Panc1 (cell line): ENCODE results near the gene SELENOS. TPM values are rescaled to one million over a fixed set of nuclear protein-coding genes. Genes with fewer than 3 reads are reported as not detected.

Source experiments
- ATAC-seq: fragments of 200-7000 bp; cut with Tn5 transposase; 2 replicates; pipeline ENCODE4 v1.9.1; 2020; ENCODE audit warnings: mild to moderate bottlenecking, moderate library complexity
- BruUV-seq: library from RNA; stranded (reverse); fragments of 400-500 nt; replicated peaks from 2 replicates; lab custom pipeline; 2021; lab: Mats Ljungman, UMichigan
- CTCF ChIA-PET: fragments of 300-600 bp; sonication (Branson Sonifier 250); formaldehyde crosslinking; loops from one replicate; lab custom pipeline; 2022; ENCODE audit warnings: antibody characterized with exemption; lab: Charles Lee
- POLR2A ChIA-PET: fragments of 300-600 bp; sonication (Branson Sonifier 250); formaldehyde crosslinking; loops from one replicate; lab custom pipeline; 2022; ENCODE audit warnings: antibody characterized with exemption; lab: Charles Lee
- DNase-seq: peaks from one replicate; pipeline ENCODE4 v3.0.0-alpha.2; 2010; ENCODE audit warnings: low read depth, low spot score
- H3K27ac ChIP-seq: 2 replicates; pipeline ENCODE4 v1.5.1; 2011; ENCODE audit warnings: mild to moderate bottlenecking, low read length, inconsistent platforms
- H3K27me3 ChIP-seq: fragments of 200-500 bp; sonication (Bioruptor generic); 2 replicates; pipeline ENCODE4 v1.6.0; 2014; ENCODE audit warnings: low read length, inconsistent platforms; ENCODE audit not compliant: control insufficient read depth, insufficient read depth
- H3K36me3 ChIP-seq: fragments of 200-500 bp; sonication (Bioruptor generic); 2 replicates; pipeline ENCODE4 v1.5.1; 2014; ENCODE audit warnings: inconsistent platforms, mild to moderate bottlenecking, low read length, moderate library complexity; ENCODE audit not compliant: control insufficient read depth, insufficient read depth
- H3K4me1 ChIP-seq: 2 replicates; pipeline ENCODE4 v1.5.1; 2011; ENCODE audit warnings: inconsistent platforms, mild to moderate bottlenecking, low read length, moderate library complexity; ENCODE audit not compliant: control insufficient read depth, insufficient read depth
- H3K4me3 ChIP-seq, 2 experiments: 2 replicates each; pipeline ENCODE4 v1.5.1; 2011 to 2012; ENCODE audit warnings: low read depth in 2 of 2, low read length in 2 of 2, mild to moderate bottlenecking in 2 of 2, inconsistent platforms in 1 of 2, moderate library complexity in 1 of 2
- H3K9me3 ChIP-seq: fragments of 200-500 bp; sonication (Bioruptor generic); 2 replicates; pipeline ENCODE4 v1.5.1; 2014; ENCODE audit warnings: low read depth, mild to moderate bottlenecking, inconsistent platforms, low read length, moderate library complexity; ENCODE audit not compliant: control insufficient read depth, insufficient read depth
- POLR2AphosphoS5 ChIP-seq: IDR thresholded peaks from 2 replicates; pipeline ENCODE4 v1.6.1; 2012; ENCODE audit warnings: mild to moderate bottlenecking, low read depth, low read length, moderate library complexity
- SIN3A ChIP-seq: IDR thresholded peaks from 2 replicates; pipeline ENCODE4 v1.6.1; 2012; ENCODE audit warnings: low read depth, mild to moderate bottlenecking, low read length, moderate library complexity, borderline replicate concordance; ENCODE audit not compliant: insufficient read depth
- TCF7L2 ChIP-seq: IDR thresholded peaks from 2 replicates; pipeline ENCODE4 v1.6.1; 2011; ENCODE audit warnings: mild to moderate bottlenecking, low read depth, low read length, inconsistent platforms
- in situ Hi-C: cut with HindIII; loops from 2 replicates; pipeline ENCODE4 v1.10.0; 2016; ENCODE audit warnings: low sequenced_read_pairs, low pct_unique_long_range_greater_than_20kb
- intact Hi-C: fragments of 100-400 bp; cut with micrococcal nuclease; formaldehyde crosslinking; loops from one replicate; pipeline ENCODE4 v1.10.0; 2022; ENCODE audit not compliant: unreplicated experiment
- total RNA-seq: library from RNA; stranded (reverse); gene quantifications from one replicate; pipeline ENCODE4 v1.2.1, GENCODE V29; 2021; ENCODE audit not compliant: unreplicated experiment
- TF ChIP-seq, protein P1 (sequence below), 2 experiments: IDR thresholded peaks; 2 replicates each; pipeline ENCODE4 v1.6.1; 2011 to 2012; ENCODE audit warnings: low read depth in 2 of 2, control low read depth in 1 of 2, low read length in 1 of 2, mild to moderate bottlenecking in 1 of 2, moderate library complexity in 1 of 2; ENCODE audit not compliant: insufficient read depth in 1 of 2
- TF ChIP-seq, protein P2 (sequence below): fragments of 450-650 bp; IDR thresholded peaks from 2 replicates; pipeline ENCODE4 v1.5.1; 2017; ENCODE audit warnings: mild to moderate bottlenecking

The SELENOS gene
- total RNA-seq, 1 experiment from 2014 or later = 74.9 TPM

GRCh38 chr15:101313041-101313761 lies 35.9 kb upstream of the SELENOS start:
- ATAC-seq (no peak), DNase-seq (no peak)
- Histone ChIP-seq H3K27ac (no peak overlapping the region), H3K36me3 (no peaks in the 10 kb centered on the region), H3K27me3 (no peaks in the 10 kb centered on the region), H3K9me3 (no peaks in the 10 kb centered on the region), H3K4me1 (no peaks in the 10 kb centered on the region), H3K4me3 (no peak overlapping the region)
- intact Hi-C loops (no loop called here), in situ Hi-C loops (no loop called here)
- ChIA-PET POLR2A (no interaction called here), CTCF (interaction anchor here (0.6 kb wide), 1 partner anchor 13 kb away, joined by 3 read pairs; no protein-coding TSS in a partner anchor)
- TF ChIP-seq, protein P1, sequence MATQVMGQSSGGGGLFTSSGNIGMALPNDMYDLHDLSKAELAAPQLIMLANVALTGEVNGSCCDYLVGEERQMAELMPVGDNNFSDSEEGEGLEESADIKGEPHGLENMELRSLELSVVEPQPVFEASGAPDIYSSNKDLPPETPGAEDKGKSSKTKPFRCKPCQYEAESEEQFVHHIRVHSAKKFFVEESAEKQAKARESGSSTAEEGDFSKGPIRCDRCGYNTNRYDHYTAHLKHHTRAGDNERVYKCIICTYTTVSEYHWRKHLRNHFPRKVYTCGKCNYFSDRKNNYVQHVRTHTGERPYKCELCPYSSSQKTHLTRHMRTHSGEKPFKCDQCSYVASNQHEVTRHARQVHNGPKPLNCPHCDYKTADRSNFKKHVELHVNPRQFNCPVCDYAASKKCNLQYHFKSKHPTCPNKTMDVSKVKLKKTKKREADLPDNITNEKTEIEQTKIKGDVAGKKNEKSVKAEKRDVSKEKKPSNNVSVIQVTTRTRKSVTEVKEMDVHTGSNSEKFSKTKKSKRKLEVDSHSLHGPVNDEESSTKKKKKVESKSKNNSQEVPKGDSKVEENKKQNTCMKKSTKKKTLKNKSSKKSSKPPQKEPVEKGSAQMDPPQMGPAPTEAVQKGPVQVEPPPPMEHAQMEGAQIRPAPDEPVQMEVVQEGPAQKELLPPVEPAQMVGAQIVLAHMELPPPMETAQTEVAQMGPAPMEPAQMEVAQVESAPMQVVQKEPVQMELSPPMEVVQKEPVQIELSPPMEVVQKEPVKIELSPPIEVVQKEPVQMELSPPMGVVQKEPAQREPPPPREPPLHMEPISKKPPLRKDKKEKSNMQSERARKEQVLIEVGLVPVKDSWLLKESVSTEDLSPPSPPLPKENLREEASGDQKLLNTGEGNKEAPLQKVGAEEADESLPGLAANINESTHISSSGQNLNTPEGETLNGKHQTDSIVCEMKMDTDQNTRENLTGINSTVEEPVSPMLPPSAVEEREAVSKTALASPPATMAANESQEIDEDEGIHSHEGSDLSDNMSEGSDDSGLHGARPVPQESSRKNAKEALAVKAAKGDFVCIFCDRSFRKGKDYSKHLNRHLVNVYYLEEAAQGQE (IDR thresholded peaks at IDR 0.05; ENCODE audit: insufficient read depth in 1 of 2, low read depth in 2 of 2, low read length in 1 of 2) = no peak
- TF ChIP-seq POLR2AphosphoS5 = no peak
- no peak for TF ChIP-seq SIN3A
- TF ChIP-seq, protein P2, sequence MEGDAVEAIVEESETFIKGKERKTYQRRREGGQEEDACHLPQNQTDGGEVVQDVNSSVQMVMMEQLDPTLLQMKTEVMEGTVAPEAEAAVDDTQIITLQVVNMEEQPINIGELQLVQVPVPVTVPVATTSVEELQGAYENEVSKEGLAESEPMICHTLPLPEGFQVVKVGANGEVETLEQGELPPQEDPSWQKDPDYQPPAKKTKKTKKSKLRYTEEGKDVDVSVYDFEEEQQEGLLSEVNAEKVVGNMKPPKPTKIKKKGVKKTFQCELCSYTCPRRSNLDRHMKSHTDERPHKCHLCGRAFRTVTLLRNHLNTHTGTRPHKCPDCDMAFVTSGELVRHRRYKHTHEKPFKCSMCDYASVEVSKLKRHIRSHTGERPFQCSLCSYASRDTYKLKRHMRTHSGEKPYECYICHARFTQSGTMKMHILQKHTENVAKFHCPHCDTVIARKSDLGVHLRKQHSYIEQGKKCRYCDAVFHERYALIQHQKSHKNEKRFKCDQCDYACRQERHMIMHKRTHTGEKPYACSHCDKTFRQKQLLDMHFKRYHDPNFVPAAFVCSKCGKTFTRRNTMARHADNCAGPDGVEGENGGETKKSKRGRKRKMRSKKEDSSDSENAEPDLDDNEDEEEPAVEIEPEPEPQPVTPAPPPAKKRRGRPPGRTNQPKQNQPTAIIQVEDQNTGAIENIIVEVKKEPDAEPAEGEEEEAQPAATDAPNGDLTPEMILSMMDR = no peak
- TF ChIP-seq TCF7L2 = no peak
- BruUV-seq = no TSS peak

GRCh38 chr15:101310508-101310907 lies 33.2 kb upstream of the SELENOS start:
- ChIA-PET CTCF (no interaction called here), POLR2A (no interaction called here)
- DNase-seq = no peak
- Histone ChIP-seq H3K9me3 (no peaks in the 10 kb centered on the region), H3K27me3 (no peaks in the 10 kb centered on the region), H3K36me3 (no peaks in the 10 kb centered on the region), H3K4me1 (no peaks in the 10 kb centered on the region), H3K4me3 (no peak overlapping the region), H3K27ac (no peak overlapping the region)
- TF ChIP-seq, protein P1 (IDR thresholded peaks at IDR 0.05; ENCODE audit: insufficient read depth in 1 of 2, low read depth in 2 of 2, low read length in 1 of 2) = no peak
- TF ChIP-seq TCF7L2 = no peak
- no peak for TF ChIP-seq SIN3A
- TF ChIP-seq POLR2AphosphoS5 = no peak
- TF ChIP-seq, protein P2 = no peak
- no peak for ATAC-seq
- in situ Hi-C loops = no loop called here
- no TSS peak for BruUV-seq
- intact Hi-C loops = no loop called here
